ENCODE measurements around the gene DYSF.

Gene DYSF

DNA sequence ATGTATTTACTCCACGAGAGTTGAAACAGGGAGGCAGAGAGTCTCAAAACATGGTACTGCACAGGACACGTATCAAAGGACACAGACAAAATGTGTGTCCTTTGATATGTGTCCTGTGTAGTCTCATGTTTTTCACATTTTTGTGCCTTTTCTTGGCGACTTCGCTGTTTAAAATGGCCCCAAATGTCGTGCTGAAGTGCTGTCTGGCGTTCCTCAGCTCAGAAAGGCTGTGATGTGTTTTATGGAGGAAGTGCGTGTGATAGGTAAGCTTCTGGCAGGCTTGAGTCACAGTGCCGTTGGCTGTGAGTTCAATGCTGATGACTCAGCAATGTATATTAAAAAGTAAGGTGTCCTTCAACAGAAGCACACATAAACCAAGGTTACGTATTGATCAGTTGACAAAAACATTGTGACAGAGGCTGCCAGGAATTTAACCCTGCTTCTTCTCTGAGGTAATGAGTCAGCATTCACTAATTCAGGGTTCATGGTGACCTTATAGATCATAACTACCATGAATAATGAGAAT is 78.2 kb downstream of the DYSF start:
- DNase-seq, result no peak

DNA sequence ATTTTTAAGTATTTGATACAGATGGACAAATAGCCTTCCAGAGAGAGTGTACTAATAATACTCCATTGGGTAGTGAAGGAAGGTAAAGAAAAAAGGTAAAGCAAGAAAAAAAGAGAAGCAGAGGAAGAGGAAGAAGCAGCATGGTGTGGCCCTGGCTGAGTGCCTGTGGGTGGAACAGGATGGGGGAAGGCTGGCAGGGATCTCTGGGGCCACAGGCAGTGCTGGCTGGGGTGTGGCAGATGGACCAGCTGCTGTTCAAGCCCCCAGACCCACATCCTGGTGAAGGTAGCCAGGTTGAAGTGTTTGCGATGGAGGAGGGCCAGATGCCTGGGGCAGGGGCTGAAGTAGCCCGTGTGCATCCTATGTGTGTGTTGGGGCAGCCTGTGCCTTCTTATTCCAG is 79.0 kb downstream of the DYSF start:
- DNase-seq, result no peak

- DNase-seq, result no peak
Measured at GRCh38 chr2:71534201-71534600, 80.8 kb downstream of the DYSF start.

GRCh38 chr2:71534826-71535225 is 81.5 kb downstream of the DYSF start:
- DNase-seq, result no peak

GRCh38 chr2:71535526-71535925 is 82.2 kb downstream of the DYSF start:
- no peak for DNase-seq

- DNase-seq, result no peak
Measured at GRCh38 chr2:71536226-71536671, 82.9 kb downstream of the DYSF start.

DNA sequence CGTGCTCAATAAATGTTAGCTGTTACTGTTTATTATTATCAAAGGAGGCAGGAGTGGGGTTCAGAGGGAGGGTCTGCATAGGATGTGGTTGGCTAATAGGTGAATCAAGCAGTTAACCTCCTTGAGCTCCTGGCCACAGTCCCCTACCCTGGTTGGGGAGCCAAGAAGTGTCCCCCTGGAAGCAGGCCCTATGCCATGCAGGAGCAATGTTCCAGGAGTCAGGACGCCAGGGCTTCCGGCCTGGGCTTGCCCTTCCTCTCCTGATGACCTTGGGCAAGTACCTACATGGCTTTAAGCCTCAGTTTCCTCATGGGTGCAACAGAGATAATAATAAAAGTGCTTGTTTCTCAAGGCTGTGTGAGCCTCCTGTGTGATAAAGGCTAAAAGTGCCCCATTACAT is 84.9 kb downstream of the DYSF start:
- no peak for DNase-seq

- no peak for DNase-seq
Measured at GRCh38 chr2:71538656-71539265, 85.4 kb downstream of the DYSF start.

GRCh38 chr2:71540818-71541217 is 87.5 kb downstream of the DYSF start:
- DNase-seq, result no peak

- DNase-seq, result no peak
Measured at GRCh38 chr2:71544919-71545571, 91.7 kb downstream of the DYSF start.

DNA sequence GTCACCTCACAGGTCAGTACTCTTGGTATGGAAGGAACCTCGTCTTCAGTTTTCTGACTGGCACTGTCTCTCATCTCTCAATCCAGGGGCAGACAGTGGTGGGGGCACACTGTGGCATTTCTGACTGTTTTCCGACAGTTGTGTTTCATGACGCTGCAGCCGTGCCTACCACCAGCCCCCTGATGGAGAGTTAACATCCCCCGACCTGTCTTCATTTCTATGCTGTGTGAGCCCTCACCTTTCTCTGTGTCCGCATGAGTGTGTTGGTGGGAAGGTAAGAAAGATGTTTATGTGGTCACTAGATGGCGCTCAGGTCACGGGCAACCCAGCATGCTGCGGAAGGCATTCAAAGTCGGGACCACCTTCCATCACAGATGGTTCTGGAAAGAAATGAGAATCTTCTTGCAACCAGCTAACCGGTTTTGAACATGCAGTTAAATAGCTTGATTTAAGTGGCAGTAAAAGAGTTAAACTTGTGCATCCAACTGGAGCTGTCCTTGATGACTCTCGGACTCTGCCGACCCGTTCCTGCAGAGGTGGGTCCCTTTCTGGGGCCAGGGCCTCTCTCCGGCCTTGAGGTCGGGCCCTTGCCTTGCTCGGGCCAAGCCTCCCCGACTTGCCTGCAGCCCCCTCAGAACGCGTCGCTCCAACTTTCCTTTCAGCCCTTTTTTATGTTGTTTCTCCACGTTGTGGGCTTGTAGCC is 92.4 kb downstream of the DYSF start:
- peak; percentile 45 for DNase-seq

DNA sequence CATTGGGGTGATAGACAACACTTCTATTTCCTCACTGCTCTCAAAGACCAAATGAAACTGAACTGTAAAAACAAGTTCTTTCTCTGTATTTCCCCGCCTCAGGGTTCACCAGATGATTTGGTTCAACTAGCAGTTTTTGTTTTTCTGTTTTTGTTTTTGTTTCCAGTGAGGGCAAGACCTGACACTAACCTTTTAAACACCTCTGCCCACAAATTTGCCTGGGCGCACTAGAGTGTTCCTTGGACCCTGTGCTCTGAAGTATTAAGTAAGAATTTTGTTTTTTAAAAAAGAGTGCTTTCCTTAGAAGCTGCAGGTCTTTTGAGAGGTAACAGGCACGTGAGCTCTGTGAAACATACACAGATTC is 92.9 kb downstream of the DYSF start:
- no peak for DNase-seq

DNA sequence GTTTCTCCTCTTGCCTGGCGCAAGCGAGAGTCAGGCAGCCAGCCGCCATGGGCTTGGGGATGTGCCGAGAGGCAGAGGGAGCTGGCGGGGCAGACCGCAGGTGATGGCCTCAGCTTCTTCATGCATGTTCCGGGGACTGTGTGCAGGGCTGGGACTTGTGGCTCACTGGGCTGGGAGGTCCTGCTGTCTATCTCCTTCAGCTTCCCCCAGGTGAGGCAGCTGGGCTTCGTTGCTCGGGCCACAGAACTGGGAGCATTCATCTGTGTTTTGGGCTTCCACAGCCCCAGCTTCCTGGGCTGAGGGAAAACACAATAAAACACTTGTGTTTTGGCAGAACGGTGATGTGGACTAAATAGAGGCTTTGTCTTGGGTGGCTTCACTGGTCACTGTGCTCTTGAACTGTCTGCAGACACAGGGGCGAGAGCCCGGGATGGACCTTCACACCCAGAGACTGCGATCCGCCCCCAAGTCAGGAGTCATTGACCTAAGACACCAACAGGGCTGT is 93.5 kb downstream of the DYSF start:
- no peak for DNase-seq

GRCh38 chr2:71547616-71548285 is 94.4 kb downstream of the DYSF start:
- no peak for DNase-seq

GRCh38 chr2:71548646-71549425 is 95.5 kb downstream of the DYSF start:
- peak; percentile 68 for DNase-seq

DNA sequence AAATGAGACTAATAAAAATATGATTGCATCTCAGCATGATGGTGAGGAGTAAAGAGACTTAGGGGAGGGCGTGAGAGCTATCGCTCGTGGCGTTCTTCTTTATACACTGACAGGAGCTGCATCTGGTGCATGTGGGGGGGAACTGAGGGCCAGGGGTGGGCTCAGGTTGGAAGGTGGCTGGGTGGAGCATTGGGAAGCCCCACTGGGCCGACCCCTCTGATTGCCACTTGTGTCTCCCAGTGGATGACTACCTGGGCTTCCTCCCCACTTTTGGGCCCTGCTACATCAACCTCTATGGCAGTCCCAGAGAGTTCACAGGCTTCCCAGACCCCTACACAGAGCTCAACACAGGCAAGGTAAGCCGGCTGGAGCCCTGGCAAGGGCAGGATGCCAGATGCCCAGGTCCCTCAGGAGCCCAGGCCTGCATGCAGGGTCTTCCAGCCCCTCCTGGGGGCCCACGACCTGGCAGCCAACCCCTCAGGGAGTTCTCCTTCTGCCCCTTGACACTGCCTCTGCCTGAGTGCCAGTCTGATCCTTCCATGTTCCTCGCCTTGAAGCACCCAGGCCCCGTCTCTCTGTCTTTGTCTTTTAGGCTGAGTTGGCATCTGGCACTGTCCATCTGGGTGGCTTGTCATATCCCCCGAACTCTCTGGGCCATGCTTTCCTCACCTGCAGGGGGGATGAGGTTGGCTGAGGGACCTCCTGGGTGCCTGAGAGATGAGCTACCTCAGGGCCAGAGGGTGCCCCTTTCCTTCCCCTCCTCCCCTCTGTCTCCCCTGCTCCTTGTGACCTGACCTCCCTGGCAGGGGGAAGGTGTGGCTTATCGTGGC is 97.7 kb downstream of the DYSF start:
- no peak for DNase-seq

DNA sequence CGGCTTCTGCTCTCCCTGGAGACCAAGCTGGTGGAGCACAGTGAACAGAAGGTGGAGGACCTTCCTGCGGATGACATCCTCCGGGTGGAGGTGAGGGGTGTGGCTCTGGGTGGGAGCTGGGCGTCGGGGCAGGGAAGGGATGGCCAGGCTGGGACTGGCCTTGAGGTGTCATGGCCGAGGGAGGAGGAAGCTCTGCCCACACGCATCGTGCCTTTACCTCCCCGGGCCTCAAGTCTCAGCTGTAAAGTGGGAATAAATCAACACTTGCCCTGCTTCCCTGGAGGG is 98.2 kb downstream of the DYSF start:
- DNase-seq, result no peak

DNA sequence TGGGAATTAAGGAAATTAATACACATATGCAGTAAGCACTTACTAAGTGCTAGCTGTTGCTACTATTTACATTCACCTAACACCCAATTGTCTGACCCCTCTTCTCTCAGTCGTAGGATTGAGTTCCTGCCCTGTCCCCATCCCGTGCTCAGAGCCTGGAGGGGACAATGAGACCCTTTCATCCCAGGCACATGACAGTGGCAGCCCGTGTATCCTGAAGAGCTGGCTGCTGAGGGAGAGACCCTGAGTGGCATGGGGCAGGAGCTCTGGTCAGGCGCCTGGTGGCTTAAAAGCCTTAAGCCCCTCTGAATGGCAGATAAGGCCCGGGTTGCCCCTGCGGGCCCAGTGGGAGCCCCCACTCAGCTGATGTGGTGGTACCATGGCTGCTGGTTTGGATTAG is 99.0 kb downstream of the DYSF start:
- DNase-seq, result no peak

DNA sequence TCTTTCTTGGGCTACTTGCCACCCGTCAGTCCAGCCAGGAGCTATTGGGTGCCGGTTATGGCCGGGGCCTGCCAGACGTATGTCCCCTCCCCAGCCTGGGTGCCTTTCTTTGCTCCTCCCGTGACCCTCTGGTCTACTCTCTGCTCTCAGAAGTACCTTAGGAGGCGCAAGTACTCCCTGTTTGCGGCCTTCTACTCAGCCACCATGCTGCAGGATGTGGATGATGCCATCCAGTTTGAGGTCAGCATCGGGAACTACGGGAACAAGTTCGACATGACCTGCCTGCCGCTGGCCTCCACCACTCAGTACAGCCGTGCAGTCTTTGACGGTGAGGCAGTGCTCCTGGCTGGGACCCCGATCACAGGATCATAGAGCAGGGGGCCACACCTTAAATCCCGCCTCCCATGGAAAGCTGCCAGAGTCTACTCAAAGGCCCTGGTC is 99.5 kb downstream of the DYSF start:
- no peak for DNase-seq

DNA sequence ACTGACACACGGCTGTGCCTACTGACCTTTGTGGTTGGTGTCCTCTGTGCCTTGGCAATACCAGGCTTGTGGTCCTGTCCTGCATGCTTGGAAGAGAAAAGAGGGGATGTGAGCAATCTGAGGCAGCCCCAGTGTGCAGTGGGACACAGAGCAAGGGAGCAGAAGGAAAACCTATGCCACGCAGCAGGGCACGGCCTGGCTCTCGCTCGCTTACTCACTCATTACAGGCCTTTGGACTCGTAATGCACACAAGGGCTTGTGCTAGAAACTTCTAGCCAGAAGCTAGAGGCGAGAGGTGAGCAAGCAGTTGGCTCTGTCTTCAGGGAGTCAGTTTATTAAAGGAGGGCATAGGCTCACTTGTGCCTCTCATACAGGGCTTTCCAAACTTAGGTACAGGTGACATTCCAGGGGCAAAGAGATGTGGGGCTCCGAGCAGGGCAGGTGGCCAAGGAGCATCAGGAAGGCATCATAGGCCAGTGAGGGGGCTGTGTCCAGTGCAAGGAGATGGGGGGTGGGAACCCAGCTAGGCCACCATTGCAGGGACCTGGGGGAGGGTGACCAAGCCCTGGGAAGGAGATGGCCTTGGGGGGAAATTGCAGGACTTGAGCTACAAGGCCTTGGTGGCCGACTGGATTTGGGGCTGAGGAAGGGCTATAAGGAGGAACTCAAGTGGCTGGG is 100.8 kb downstream of the DYSF start:
- DNase-seq, result no peak

GRCh38 chr2:71554706-71555056 is 101.3 kb downstream of the DYSF start:
- DNase-seq, result no peak
